Ovary (tissue), 3 donors: Measurements from ENCODE around the gene SUOX.

Experiments used
- EP300 ChIP-seq: sonication (generic); formaldehyde crosslinking; IDR thresholded peaks from one replicate; pipeline ENCODE4 v1.6.1; 2017; ENCODE audit warnings: antibody characterized with exemption
- POLR2A ChIP-seq: fragments of 450-650 bp; IDR thresholded peaks from one replicate; pipeline ENCODE4 v1.6.1; 2017; ENCODE audit warnings: antibody characterized with exemption, mild to moderate bottlenecking, moderate library complexity
- TF ChIP-seq, protein P1 (sequence below), 3 donors: fragments of 450-650 bp in 2 of 3; fragments of 200-600 bp in 1 of 3; IDR thresholded peaks; one replicate each; pipeline versions ENCODE4 v1.5.1 to v1.8.0; 2016 to 2022; ENCODE audit warnings: antibody characterized with exemption in 3 of 3, mild to moderate bottlenecking in 1 of 3
- donor health status: DM: no; HTN: no; CAD: no.

DNA sequence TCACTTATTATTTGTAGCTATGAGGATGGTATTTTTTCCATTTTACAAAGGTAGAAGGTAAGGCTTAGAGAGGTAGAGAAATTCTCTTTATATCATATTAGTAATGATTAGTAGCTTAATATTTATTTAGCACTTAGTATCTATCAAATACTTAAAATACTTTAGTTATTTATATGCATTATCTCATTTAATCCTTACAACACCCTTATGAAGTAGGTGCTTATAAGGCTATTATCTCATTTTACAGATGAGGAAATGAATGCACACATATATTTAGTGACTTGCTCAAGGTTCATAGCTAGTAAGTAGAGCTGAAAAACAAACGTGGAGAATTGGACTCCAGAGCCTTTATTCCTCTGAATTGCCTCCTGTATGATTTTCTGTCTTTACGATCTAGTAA lies 12.2 kb upstream of the SUOX start:
- TF ChIP-seq POLR2A: no peak
- TF ChIP-seq, protein P1, sequence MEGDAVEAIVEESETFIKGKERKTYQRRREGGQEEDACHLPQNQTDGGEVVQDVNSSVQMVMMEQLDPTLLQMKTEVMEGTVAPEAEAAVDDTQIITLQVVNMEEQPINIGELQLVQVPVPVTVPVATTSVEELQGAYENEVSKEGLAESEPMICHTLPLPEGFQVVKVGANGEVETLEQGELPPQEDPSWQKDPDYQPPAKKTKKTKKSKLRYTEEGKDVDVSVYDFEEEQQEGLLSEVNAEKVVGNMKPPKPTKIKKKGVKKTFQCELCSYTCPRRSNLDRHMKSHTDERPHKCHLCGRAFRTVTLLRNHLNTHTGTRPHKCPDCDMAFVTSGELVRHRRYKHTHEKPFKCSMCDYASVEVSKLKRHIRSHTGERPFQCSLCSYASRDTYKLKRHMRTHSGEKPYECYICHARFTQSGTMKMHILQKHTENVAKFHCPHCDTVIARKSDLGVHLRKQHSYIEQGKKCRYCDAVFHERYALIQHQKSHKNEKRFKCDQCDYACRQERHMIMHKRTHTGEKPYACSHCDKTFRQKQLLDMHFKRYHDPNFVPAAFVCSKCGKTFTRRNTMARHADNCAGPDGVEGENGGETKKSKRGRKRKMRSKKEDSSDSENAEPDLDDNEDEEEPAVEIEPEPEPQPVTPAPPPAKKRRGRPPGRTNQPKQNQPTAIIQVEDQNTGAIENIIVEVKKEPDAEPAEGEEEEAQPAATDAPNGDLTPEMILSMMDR (IDR thresholded peaks at IDR 0.05): no peak
- TF ChIP-seq EP300: no peak
